NCI-H2196 (cell line): Measurements from ENCODE around the gene SLC5A2.
A peak's percentile ranks its signal among the peaks of the same experiment; 100 is the strongest.

Source experiments
- DNase-seq: peaks from one replicate; lab custom pipeline; 2025; ENCODE audit not compliant: unreplicated experiment; lab: John Stamatoyannopoulos, UW

The SLC5A2 gene

DNA sequence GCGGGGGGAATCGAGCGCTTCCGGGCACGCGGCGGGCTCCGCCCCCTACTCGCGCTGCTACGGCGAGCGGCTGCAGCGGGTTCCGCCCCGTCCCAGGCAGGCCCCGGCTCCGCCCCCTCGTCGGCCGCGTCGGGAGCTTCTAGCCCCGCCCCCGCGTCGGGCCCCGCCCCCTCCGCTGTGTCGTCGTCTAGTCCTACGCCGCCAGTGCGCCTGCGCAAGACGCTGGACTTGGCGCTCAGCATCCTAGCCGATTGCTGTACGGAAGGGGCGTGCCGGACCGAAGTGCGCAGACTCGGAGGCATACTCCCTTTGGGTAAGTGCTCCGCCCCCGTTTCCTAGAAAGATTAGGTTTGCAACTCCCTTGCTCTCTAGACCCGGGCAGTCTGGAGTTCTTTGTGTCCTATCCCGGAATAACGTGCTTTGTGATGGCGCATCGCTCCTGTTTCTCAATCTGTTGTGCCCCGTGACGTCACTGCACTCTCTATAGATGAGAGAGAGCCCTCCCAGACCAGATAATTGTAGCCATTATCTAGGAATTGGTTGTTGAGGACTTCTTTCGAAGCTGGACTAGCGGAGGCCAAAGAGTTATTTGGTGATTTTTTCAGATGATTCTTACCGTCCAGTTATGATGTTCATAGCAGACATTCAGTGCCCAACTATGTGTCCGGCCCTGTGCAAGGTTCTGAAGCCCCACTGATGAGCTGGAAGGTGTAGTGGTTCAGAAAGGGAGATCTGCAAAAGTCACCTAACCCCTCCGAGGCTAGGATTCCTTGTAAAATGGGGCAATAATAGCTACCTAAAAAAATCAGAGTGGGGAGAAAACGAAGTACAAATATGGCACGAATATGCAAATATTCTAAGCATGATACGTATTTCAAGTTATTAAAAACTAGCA is 23.0 kb upstream of the SLC5A2 start:
- peak; percentile 99 for DNase-seq

DNA sequence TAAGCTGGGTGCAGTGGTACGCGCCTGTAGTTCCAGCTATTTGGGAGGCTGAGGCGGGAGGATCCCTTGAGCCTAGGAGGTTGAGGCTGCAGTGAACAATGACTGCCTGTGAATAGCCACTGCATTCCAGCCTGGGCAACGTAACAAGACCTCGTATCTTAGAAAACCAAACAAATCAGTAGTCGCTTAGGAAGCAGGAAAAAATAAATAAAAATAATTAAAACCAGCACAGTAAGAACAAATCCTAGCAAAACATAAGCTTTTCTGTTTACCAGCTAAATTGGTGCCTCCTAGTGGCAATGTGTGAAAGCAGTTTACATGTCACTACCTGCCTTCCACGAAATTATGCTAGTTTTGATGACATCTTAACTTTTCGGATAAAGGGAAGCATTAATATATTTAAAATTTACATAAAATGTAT is 22.3 kb upstream of the SLC5A2 start:
- DNase-seq: peak; percentile 45

- no peak for DNase-seq
Observed at GRCh38 chr16:31461201-31461920, 21.6 kb upstream of the SLC5A2 start.

- no peak for DNase-seq
Observed at GRCh38 chr16:31461921-31462804, 20.8 kb upstream of the SLC5A2 start.

DNA sequence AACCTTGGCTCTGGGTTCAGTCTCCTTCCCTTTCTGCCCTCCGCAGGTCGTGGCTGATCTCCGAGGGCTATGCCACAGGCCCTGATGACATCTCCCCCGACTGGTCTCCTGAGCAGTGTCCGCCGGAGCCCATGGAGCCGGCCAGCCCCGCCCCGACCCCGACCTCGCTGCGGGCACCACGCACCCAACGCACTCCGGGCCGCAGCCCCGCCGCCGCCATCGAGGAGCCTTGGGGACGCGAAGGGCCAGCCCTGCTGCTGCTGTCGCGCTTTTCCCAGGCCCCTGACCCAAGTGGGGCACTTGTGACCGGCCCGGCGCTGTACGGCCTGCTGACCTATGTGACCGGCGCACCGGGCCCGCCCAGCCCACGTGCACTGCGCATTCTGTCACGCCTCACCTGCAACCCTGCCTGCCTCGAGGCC is 18.6 kb upstream of the SLC5A2 start:
- DNase-seq: no peak

DNA sequence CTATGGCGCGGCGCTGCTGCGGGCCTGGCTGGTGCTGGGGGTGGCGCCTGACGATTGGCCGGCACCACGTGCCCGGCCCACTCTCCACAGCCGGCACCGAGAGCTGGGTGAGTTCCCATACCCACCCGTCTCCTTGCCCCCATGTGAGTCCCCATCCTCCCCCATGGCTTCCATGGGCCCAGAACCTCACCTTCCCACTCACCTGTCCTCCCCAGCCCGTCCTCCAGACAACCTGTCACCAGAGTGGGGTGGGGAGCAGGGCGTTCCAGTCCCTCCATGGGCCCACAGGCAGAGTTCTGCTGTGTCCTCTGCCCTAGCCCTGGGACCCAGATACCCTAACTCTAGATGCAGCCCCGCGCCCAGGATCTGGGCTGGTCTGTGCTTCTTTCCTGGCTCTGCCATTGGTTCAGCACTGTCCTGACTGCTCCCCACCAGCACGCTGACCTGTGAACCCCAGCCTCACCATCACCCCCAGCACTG is 18.1 kb upstream of the SLC5A2 start:
- DNase-seq: no peak

DNA sequence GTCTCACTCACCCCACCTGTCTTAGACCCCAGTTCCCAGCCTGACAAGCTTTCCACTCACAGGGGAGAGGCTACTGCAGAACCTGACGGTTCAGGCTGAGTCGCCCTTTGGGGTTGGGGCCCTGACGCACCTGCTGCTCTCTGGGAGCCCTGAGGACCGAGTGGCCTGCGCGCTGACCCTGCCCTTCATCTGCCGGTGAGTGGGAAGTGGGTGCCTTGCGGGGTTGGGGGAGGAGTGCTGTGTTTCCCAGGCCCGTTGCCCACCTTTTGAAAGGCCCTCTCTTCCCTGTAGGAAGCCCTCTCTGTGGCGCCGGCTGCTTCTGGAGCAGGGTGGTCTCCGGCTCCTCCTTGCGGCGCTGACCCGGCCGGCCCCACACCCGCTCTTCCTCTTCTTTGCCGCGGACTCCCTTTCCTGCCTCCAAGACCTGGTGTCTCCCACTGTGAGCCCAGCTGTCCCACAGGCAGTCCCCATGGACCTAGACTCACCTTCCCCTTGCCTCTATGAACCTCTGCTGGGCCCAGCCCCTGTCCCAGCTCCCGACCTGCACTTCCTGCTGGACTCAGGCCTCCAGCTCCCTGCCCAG is 17.0 kb upstream of the SLC5A2 start:
- DNase-seq: no peak

GRCh38 chr16:31466381-31466841 is 16.5 kb upstream of the SLC5A2 start:
- DNase-seq: no peak

DNA sequence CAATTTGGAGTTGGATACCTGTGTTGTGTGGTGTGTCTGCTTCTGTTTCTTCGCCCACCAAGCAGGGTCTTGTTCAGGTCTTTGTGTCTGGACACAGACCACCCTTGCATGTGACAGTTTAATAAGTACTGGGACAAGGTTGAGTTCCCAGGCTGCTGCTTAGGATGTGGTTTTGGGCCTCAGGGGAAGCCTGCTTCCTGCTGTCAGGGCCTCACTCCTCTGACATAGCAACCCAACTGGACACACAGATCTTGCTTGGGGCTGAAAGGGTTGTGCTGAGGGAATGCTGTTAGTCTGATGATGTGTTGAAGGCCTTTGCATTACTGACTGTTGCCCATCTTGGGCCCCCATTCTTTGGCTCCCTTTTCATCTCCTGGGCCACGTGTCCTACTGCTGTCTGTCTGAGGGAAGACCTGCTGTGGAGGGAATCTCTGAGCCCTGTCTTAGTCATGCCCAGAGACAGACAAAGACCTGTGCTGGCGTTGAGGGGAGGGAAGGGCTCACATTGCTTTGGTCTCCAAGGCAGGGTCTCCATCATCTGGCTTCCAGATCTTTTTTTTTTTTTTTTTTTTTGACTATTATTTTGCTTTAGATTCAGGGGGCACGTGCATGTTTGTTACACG is 15.7 kb upstream of the SLC5A2 start:
- no peak for DNase-seq

DNA sequence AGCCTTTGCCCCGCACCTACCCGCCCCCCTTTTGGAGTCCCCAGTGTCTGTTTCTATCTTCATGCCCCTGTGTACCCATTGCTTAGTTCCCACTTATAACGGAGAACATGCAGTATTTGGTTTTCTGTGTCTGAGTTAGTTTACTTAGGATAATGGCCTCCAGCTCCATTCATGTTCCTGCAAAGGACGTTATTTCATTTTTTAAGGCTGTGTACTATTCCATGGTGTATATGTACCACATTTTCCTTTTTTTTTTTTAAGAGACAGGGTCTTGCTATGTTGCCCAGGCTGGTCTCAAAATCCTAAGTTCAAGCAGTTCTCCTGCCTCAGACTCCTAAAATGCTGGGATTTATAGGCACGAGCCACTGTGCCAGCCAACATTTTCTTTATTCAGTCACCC is 15.1 kb upstream of the SLC5A2 start:
- DNase-seq: no peak

GRCh38 chr16:31470615-31471014 is 12.3 kb upstream of the SLC5A2 start:
- DNase-seq: no peak

DNA sequence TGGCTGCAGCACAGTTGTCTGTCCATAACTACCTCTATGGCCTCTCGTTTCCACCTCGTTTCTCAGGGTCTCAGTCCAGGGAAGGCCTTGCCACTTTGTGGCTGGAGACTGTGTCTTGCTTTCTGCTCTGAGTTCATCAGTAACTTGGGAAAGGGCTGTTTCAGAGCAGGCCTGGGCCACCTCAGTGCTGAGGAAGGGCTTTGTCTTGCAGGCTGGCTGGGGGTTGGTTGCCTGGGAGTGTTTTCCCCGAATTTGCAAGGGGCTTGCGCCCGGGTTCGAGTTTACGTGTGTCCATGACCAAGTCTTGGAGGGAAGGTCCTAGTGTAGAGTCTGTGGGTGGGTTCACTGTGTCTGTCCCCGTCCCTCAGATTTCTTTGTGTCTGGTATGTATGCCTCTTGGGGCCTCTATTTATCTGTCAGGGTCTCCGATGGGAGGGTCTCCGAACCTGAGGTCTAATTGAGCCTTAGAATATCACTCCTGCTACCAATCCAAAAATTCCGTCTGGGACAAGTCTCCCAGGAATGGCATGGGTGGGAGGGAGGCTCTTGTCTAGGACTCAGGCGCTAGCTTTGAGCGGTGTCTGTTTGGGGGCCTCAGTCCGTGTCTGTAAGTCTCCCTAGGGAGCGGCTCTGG is 11.6 kb upstream of the SLC5A2 start:
- no peak for DNase-seq

GRCh38 chr16:31471875-31472708 is 10.8 kb upstream of the SLC5A2 start, which contains the start of gene TGFB1I1:
Gene TGFB1I1, plus strand, starts transcription at chr16:31472152. Its CDS starts 37 bp downstream, at chr16:31472189.
- no peak for DNase-seq

DNA sequence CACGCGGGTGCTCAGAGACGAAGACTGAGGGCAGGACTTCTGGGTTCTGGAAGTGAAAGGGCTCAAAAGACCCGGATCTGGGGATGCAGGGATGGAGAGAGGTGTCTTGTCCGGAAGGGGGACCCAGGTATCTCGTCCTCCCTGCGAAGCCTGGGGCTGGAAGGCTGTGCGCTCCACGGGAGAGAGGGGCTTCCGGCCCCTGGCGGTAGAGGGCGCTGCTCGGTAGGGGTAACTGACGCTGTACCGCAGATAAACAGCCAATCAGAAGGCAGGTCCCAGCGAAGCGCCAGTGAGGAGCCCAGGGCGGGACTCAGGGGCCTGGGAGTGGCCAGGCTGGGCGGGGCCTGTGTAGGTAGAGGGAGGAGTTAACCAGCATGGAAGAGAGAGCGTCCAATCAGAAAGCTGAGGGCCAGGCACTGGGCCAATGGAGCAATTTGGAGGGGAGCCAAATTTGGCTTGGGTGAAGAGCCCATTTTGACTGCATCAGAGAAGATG is 10.2 kb upstream of the SLC5A2 start:
- DNase-seq: peak; percentile 98

DNA sequence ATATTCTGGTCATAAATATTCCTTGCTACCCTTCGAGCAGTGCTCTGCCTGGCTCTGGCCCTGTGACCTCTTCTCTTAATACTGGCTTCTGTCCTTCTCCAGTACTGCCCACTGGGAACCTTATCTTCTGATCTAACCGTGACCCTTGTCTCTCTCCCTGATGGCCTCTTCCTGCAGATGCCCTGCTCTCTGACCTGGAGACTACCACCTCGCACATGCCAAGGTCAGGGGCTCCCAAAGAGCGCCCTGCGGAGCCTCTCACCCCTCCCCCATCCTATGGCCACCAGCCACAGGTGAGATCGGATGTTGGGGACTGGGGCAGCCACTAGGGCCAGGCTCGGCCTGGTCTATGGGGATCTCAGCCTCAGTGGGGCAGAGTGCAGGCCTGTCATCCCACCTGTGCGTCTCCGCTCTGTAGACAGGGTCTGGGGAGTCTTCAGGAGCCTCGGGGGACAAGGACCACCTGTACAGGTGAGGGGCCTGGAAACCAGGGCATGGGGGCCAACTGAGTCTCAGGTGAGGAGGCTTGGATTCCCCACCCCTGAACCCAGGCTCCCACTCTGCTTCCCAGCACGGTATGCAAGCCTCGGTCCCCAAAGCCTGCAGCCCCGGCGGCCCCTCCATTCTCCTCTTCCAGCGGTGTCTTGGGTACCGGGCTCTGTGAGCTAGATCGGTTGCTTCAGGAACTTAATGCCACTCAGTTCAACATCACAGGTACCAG is 9.5 kb upstream of the SLC5A2 start:
- DNase-seq: no peak

GRCh38 chr16:31474173-31474714 is 8.7 kb upstream of the SLC5A2 start:
- DNase-seq: no peak
